ENCODE data around the gene C2orf76.

DNA sequence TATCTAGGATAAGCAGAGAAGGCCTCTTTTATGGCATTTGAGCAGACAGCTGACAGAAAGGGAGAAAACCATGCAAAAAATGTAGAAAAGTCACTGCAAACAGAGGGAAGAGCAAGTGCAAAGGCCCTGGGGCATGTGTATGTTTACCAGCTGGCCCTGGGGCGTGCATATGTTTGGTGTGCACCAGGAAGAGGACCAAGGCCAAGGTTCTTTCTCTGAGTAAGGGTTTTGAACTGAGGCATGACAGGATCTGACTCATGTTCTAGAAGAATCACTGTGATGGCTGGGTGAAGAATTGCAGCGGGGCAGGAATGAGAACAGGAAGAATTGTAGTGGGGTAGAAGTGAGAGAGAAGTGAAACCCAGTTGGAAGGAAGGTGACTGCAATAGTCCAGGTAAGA, 73.4 kb downstream of the C2orf76 start:
- TF ChIP-seq, protein P1, sequence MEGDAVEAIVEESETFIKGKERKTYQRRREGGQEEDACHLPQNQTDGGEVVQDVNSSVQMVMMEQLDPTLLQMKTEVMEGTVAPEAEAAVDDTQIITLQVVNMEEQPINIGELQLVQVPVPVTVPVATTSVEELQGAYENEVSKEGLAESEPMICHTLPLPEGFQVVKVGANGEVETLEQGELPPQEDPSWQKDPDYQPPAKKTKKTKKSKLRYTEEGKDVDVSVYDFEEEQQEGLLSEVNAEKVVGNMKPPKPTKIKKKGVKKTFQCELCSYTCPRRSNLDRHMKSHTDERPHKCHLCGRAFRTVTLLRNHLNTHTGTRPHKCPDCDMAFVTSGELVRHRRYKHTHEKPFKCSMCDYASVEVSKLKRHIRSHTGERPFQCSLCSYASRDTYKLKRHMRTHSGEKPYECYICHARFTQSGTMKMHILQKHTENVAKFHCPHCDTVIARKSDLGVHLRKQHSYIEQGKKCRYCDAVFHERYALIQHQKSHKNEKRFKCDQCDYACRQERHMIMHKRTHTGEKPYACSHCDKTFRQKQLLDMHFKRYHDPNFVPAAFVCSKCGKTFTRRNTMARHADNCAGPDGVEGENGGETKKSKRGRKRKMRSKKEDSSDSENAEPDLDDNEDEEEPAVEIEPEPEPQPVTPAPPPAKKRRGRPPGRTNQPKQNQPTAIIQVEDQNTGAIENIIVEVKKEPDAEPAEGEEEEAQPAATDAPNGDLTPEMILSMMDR (IDR thresholded peaks at IDR 0.05): no peak
- no peak for TF ChIP-seq POLR2A (IDR thresholded peaks at IDR 0.05)

Measured in Peyer's patch (tissue), 4 donors.